Neural cell (in vitro differentiated cells): ENCODE results near the gene RHAG. TPM values are rescaled to one million over a fixed set of nuclear protein-coding genes. Genes with fewer than 3 reads are reported as not detected.
"Not testable (repeated sequence)": the region's sequence is repeated elsewhere in the genome, so short reads cannot be mapped to it uniquely, and the experiment has no call there.

Source experiments
- H2AFZ ChIP-seq: fragments of 200-600, 300-800 bp; sonication (generic), shearing (Covaris generic); 2 replicates; pipeline ENCODE4 v1.6.0; 2014; ENCODE audit warnings: low read depth, mild to moderate bottlenecking, antibody characterized with exemption, low read length, moderate library complexity
- H3F3A ChIP-seq: fragments of 200-600 bp; shearing (Covaris generic); 2 replicates; pipeline ENCODE4 v1.6.1; 2016; ENCODE audit warnings: mild to moderate bottlenecking, moderate library complexity, mixed read lengths, antibody characterized with exemption, low read length; ENCODE audit not compliant: insufficient read depth, poor library complexity, severe bottlenecking
- H3K27ac ChIP-seq: fragments of 200-600, 300-800 bp; sonication (generic), shearing (Covaris generic); 2 replicates; pipeline ENCODE4 v1.5.1; 2014; ENCODE audit warnings: mild to moderate bottlenecking, low read length, moderate library complexity
- H3K27me3 ChIP-seq: fragments of 300-800, 200-600 bp; sonication (generic), shearing (Covaris generic); 2 replicates; pipeline ENCODE4 v1.6.0; 2014; ENCODE audit warnings: mild to moderate bottlenecking, low read depth, low read length, moderate library complexity; ENCODE audit not compliant: insufficient read depth
- H3K36me3 ChIP-seq: fragments of 300-800, 200-600 bp; sonication (generic), shearing (Covaris generic); 2 replicates; pipeline ENCODE4 v1.5.1; 2014; ENCODE audit warnings: mild to moderate bottlenecking, antibody characterized with exemption, low read length, moderate library complexity; ENCODE audit not compliant: insufficient read depth
- H3K4me2 ChIP-seq: fragments of 300-800, 200-600 bp; sonication (generic), shearing (Covaris generic); 2 replicates; pipeline ENCODE4 v1.6.0; 2014; ENCODE audit warnings: mild to moderate bottlenecking, low read length
- H3K4me3 ChIP-seq: fragments of 300-800, 200-600 bp; sonication (generic), shearing (Covaris generic); 2 replicates; pipeline ENCODE4 v1.5.1; 2014; ENCODE audit warnings: mild to moderate bottlenecking, low read length, moderate library complexity
- H3K79me2 ChIP-seq: fragments of 200-600 bp; shearing (Covaris generic); replicated peaks from 2 replicates; pipeline ENCODE4 v1.6.0; 2014; ENCODE audit warnings: mild to moderate bottlenecking, low read length, moderate library complexity; ENCODE audit not compliant: insufficient read depth
- H3K9ac ChIP-seq: fragments of 300-800, 200-600 bp; sonication (generic), shearing (Covaris generic); 2 replicates; pipeline ENCODE4 v1.6.1; 2016; ENCODE audit warnings: mild to moderate bottlenecking, low read length, mixed read lengths
- H3K9me2 ChIP-seq: fragments of 200-600 bp; shearing (Covaris generic); 2 replicates; pipeline ENCODE4 v1.6.1; 2016; ENCODE audit warnings: mild to moderate bottlenecking, low read length, mixed read lengths; ENCODE audit not compliant: insufficient read depth
- H3K9me3 ChIP-seq: fragments of 200-600, 300-800 bp; sonication (generic), shearing (Covaris generic); 2 replicates; pipeline ENCODE4 v1.6.1; 2016; ENCODE audit warnings: mild to moderate bottlenecking, mixed run types, low read length, moderate library complexity, mixed read lengths
- H4K20me1 ChIP-seq: fragments of 200-600 bp; shearing (Covaris generic); 2 replicates; pipeline ENCODE4 v1.6.1; 2016; ENCODE audit warnings: mild to moderate bottlenecking, mixed run types; ENCODE audit not compliant: insufficient read depth
- EP300 ChIP-seq: fragments of 450-650 bp; conservative IDR thresholded peaks from 2 replicates; pipeline ENCODE4 v1.6.1; 2014; ENCODE audit warnings: antibody characterized with exemption, mild to moderate bottlenecking, moderate library complexity; ENCODE audit not compliant: poor library complexity, severe bottlenecking
- EZH2 ChIP-seq: fragments of 200-600, 300-800 bp; shearing (Covaris generic), sonication (generic); IDR thresholded peaks from 2 replicates; pipeline ENCODE4 v1.6.1; 2014; ENCODE audit warnings: antibody characterized with exemption, low read length, borderline replicate concordance, mild to moderate bottlenecking; ENCODE audit not compliant: insufficient read depth, poor library complexity, severe bottlenecking
- MXI1 ChIP-seq: fragments of 450-650 bp; conservative IDR thresholded peaks from 2 replicates; pipeline ENCODE4 v1.6.1; 2014; ENCODE audit warnings: antibody characterized with exemption, mild to moderate bottlenecking; ENCODE audit not compliant: poor library complexity, severe bottlenecking
- POLR2AphosphoS5 ChIP-seq: IDR thresholded peaks from 2 replicates; pipeline ENCODE4 v1.6.1; 2012
- RAD21 ChIP-seq: fragments of 450-650 bp; conservative IDR thresholded peaks from 2 replicates; pipeline ENCODE4 v1.6.1; 2014; ENCODE audit warnings: antibody characterized with exemption, mild to moderate bottlenecking, moderate library complexity
- TAF1 ChIP-seq: IDR thresholded peaks from 2 replicates; pipeline ENCODE4 v1.6.1; 2012; ENCODE audit warnings: low read depth
- polyA plus RNA-seq: library from polyadenylated mRNA; depleted of rRNA; stranded (reverse); fragments of >200 nt; gene quantifications from 2 replicates; pipeline ENCODE4 v1.2.3, GENCODE V29; 2014
- TF ChIP-seq, protein P1 (sequence below): IDR thresholded peaks from 2 replicates; pipeline ENCODE4 v1.6.1; 2012; ENCODE audit warnings: borderline replicate concordance
- TF ChIP-seq, protein P2 (sequence below): fragments of 450-650 bp; IDR thresholded peaks from 2 replicates; pipeline ENCODE4 v1.5.1; 2014; ENCODE audit warnings: antibody characterized with exemption, mild to moderate bottlenecking, moderate library complexity; ENCODE audit not compliant: poor library complexity, severe bottlenecking

RHAG gene
- polyA plus RNA-seq, 1 donor from 2014 or later: not detected

DNA sequence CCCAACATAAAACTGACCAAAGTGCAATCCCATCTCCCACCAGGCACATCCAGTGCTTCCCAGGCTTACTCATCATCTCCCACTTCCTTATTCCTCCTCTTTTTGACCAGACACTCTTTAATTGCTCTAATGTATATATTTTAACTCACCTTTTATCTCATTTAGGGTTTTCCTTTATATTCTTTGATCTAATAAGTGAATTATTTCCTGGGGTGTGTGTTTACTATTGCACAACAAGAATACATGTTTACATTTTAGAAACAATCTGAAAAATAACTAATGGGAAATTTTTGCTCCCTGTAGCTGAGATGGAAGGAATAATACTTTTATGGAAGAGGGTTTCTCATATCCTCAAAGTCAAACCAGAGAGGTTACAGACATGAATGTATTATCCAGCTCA lies 18.4 kb downstream of the RHAG start:
- H3K27me3 ChIP-seq: no peaks in the 10 kb centered on the region
- H3F3A ChIP-seq: no peaks in the 10 kb centered on the region
- TF ChIP-seq, protein P1, sequence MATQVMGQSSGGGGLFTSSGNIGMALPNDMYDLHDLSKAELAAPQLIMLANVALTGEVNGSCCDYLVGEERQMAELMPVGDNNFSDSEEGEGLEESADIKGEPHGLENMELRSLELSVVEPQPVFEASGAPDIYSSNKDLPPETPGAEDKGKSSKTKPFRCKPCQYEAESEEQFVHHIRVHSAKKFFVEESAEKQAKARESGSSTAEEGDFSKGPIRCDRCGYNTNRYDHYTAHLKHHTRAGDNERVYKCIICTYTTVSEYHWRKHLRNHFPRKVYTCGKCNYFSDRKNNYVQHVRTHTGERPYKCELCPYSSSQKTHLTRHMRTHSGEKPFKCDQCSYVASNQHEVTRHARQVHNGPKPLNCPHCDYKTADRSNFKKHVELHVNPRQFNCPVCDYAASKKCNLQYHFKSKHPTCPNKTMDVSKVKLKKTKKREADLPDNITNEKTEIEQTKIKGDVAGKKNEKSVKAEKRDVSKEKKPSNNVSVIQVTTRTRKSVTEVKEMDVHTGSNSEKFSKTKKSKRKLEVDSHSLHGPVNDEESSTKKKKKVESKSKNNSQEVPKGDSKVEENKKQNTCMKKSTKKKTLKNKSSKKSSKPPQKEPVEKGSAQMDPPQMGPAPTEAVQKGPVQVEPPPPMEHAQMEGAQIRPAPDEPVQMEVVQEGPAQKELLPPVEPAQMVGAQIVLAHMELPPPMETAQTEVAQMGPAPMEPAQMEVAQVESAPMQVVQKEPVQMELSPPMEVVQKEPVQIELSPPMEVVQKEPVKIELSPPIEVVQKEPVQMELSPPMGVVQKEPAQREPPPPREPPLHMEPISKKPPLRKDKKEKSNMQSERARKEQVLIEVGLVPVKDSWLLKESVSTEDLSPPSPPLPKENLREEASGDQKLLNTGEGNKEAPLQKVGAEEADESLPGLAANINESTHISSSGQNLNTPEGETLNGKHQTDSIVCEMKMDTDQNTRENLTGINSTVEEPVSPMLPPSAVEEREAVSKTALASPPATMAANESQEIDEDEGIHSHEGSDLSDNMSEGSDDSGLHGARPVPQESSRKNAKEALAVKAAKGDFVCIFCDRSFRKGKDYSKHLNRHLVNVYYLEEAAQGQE: no peak
- TF ChIP-seq, protein P2, sequence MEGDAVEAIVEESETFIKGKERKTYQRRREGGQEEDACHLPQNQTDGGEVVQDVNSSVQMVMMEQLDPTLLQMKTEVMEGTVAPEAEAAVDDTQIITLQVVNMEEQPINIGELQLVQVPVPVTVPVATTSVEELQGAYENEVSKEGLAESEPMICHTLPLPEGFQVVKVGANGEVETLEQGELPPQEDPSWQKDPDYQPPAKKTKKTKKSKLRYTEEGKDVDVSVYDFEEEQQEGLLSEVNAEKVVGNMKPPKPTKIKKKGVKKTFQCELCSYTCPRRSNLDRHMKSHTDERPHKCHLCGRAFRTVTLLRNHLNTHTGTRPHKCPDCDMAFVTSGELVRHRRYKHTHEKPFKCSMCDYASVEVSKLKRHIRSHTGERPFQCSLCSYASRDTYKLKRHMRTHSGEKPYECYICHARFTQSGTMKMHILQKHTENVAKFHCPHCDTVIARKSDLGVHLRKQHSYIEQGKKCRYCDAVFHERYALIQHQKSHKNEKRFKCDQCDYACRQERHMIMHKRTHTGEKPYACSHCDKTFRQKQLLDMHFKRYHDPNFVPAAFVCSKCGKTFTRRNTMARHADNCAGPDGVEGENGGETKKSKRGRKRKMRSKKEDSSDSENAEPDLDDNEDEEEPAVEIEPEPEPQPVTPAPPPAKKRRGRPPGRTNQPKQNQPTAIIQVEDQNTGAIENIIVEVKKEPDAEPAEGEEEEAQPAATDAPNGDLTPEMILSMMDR: no peak
- no peak for TF ChIP-seq EP300
- no peak overlapping the region for H3K9ac ChIP-seq
- H3K79me2 ChIP-seq: no peaks in the 10 kb centered on the region
- no peaks in the 10 kb centered on the region for H4K20me1 ChIP-seq
- H3K4me2 ChIP-seq: no peak overlapping the region
- H3K9me3 ChIP-seq: no peaks in the 10 kb centered on the region
- no peak overlapping the region for H3K4me3 ChIP-seq
- no peaks in the 10 kb centered on the region for H3K9me2 ChIP-seq
- H3K27ac ChIP-seq: no peak overlapping the region
- H2AFZ ChIP-seq: no peak overlapping the region
- no peaks in the 10 kb centered on the region for H3K36me3 ChIP-seq

- not testable (repeated sequence) for H3F3A ChIP-seq, H3K27me3 ChIP-seq, H2AFZ ChIP-seq, H3K4me2 ChIP-seq, H3K9ac ChIP-seq, H3K4me3 ChIP-seq, H3K9me2 ChIP-seq, H3K9me3 ChIP-seq, H4K20me1 ChIP-seq, H3K27ac ChIP-seq, H3K36me3 ChIP-seq, H3K79me2 ChIP-seq
Observed at GRCh38 chr6:49614144-49614543, 22.5 kb downstream of the RHAG start.

DNA sequence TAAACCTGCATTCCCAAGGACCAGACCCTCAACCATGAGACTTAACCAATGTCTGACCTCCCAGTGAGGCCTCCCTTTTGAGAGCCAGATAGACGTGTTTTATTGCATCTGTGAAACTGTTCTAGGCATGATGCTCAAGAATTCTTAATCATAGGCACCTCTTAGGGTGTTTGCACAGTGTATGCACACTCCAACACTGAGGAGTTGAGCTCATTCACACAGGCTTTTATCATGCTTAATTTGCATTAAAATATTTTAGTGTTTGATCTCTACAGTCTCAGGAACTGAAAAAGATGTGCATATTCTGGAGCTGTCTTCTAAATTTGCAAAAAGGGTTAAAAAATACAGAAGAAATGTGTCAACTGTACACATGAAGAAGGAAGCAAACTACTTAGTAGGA lies 27.4 kb downstream of the RHAG start:
- H3K27ac ChIP-seq: no peak overlapping the region
- no peaks in the 10 kb centered on the region for H3K9me2 ChIP-seq
- H3K9ac ChIP-seq: no peak overlapping the region
- TF ChIP-seq MXI1 (no peak), EZH2 (no peak), POLR2AphosphoS5 (no peak), RAD21 (no peak), TAF1 (no peak), EP300 (no peak)
- TF ChIP-seq, protein P2: no peak
- TF ChIP-seq, protein P1: no peak
- H3K79me2 ChIP-seq: no peaks in the 10 kb centered on the region
- H3K4me2 ChIP-seq: no peak overlapping the region
- H3K36me3 ChIP-seq: no peaks in the 10 kb centered on the region
- H4K20me1 ChIP-seq: no peaks in the 10 kb centered on the region
- no peaks in the 10 kb centered on the region for H3K9me3 ChIP-seq
- H2AFZ ChIP-seq: no peak overlapping the region
- no peaks in the 10 kb centered on the region for H3F3A ChIP-seq
- H3K4me3 ChIP-seq: no peak overlapping the region
- H3K27me3 ChIP-seq: no peaks in the 10 kb centered on the region

GRCh38 chr6:49608275-49608674 lies 28.4 kb downstream of the RHAG start:
- not testable (repeated sequence) for H3K36me3 ChIP-seq, H3K9me2 ChIP-seq, H3F3A ChIP-seq, H4K20me1 ChIP-seq, H3K27ac ChIP-seq, H3K79me2 ChIP-seq, H3K4me3 ChIP-seq, H3K4me2 ChIP-seq, H2AFZ ChIP-seq, H3K9ac ChIP-seq, H3K27me3 ChIP-seq, H3K9me3 ChIP-seq
